GM19035 (cell line): Measurements from ENCODE around the gene SYDE2.
A peak's percentile ranks its signal among the peaks of the same experiment; 100 is the strongest.
"Not testable (repeated sequence)": the region's sequence is repeated elsewhere in the genome, so short reads cannot be mapped to it uniquely, and the experiment has no call there.

Source experiments
- ATAC-seq: cut with Tn5 transposase; IDR thresholded peaks from one replicate; pipeline ENCODE4 v1.9.1; 2021; ENCODE audit not compliant: unreplicated experiment

Gene SYDE2

DNA sequence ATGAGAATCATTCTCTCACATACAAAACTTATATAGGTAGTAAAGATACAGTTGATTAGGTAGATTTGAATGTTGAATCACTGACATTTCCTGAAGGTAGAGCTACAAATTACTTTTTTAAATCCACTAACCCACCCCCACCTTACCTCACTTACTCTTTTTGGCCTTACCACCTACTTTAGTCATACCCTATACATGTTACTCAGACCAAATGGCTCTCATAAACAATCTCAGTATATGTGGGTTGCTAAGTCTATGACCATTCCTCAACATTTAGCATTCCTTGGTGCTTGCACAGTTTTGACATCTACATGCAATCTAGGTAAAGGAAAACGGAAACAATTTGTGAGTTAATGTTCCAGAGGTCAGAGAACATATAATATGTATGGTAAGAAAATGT is 26.3 kb downstream of the SYDE2 start:
- no peak for ATAC-seq

DNA sequence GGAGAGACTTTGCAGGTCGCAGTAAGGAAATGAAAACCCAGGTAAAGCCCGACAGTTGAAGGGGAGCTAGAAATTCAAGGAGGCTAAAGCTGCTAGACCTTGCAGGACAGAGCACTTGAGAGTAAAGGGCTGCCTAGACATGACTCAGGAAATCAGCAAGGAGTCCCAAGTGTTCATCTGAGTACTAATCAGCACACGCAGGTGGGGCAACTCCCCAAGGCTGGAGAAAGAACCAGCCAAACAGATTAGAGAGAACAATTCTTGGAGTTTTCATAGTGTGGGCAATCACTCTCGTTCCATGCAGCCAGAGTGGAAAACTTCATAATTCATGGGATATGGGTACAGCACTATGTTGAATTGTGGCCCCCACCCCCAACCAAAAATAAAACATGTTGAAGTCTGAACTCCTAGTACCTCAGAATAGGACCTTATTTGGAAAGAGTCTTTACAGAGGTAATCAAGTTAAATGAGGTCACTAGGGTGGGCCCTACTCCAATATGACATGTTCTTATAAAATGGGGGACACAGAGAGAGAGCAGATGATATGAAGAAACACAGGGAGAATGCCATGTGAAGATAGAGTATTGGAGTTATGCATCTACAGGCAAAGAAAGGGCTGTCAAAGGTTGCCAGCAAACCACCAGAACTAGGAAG is 28.0 kb downstream of the SYDE2 start:
- no peak for ATAC-seq

- no peak for ATAC-seq
Observed at GRCh38 chr1:85171721-85172120, 29.1 kb downstream of the SYDE2 start.

DNA sequence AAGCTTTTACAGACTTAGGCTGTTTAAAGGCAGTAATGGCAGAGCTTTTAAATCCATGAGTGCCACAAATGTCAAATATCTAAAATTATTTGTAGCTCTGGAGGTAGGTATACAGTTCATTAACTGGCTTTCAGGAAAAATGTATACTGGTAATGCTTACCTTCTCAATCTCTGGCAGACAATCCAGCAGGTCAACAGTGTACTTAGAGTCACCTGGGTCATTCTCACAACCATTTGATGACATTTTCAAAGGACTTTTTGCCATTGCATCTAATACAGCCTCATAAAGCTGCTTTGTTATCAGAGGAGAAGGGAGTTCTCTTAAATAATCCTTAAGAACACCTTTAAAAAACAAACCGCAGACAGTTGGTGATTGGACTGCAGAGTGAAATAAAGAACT is 31.9 kb downstream of the SYDE2 start:
- no peak for ATAC-seq

GRCh38 chr1:85166351-85166750 is 34.5 kb downstream of the SYDE2 start:
- no peak for ATAC-seq

DNA sequence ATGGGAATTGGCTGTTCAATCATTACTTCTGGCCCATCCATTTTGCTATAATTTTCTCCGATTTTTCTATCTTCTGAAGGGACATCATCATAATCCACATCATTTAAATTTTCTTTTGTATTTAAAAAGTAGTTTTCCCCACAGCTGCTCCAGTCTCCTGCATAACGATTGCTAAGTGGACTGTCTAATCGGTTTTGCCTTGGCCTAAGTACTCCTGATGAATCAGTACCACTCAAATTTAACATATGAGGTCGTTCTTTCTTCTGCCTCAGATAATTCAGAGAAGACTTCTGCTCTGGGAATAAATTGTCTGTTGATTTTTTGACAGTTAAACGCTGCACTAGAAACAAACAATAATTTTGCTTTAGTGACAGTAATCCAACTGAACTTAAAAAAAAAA is 41.9 kb downstream of the SYDE2 start:
- ATAC-seq, result no peak

DNA sequence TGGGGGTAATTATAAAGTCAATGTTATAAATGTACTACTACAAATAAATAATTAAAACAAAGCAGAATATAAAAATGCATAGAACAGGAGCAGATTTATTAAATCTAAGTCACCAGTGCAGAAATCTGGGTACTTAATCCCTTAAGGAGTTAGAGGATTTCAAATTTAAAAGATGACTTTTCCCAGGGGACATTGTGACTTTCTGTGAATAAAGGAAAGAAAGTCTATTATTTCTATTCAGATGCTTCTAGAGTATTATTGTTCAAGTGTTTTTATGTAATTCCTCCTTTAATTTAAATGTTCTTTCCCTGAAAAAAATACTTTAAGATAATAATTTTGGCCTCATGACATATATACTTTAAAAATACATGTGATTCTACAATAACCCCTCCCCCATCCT is 43.4 kb downstream of the SYDE2 start:
- ATAC-seq, result no peak

DNA sequence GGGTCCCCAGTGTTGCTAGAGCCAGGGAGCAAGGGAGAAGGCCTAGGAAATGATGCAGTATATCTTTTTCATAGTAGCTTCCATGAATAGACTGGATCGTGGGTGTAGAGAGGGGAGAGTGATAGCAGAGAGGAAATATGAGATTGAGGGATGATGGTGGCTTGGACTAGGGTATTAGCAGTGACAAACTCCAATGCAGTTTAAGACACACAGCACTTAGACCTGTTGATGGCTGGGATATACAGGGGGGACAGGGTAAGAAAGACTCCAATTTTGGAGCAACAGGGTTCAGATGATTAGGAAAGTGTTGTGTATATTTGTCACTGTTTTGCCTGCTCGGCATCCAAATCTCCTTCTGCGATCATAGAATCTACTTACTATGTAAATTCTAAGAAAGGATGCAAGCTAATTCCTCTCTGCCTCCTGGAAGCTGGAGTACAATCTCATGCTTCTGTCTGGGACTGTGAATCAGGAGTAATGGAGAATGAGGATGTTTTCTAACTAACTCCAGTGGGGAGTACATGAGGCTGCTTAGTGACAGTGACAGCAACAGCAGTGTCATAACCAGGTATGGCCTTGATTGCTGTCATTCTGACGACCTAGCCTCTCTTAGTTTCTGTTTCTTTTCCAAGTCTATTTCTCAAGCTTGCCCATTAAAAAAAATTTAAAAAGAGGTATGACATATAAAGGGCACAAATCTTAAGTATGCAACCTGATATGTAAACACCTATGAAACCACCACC is 47.5 kb downstream of the SYDE2 start:
- peak; percentile 75 for ATAC-seq

DNA sequence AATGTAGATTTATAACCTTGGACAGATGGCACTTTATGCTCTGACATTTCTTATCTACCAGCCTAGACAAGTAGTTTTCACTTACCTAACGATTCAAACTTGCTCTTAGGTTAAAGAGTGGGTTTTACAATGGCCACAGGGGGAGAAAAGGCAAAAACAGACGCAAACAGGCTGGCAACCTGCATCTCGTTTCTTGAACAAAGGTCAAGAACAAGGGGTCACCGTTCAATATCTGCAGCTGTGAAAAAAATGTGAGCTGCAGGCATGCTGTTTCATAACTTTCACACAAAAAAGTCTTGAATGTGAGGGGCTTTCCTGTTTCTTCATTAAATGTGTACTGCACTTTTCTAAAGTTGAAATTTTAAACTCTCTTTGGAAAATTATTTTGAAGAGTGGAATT is 49.4 kb downstream of the SYDE2 start:
- no peak for ATAC-seq

- ATAC-seq, result no peak
Observed at GRCh38 chr1:85149805-85150204, 51.0 kb downstream of the SYDE2 start.

GRCh38 chr1:85148524-85149250 is 52.1 kb downstream of the SYDE2 start:
- ATAC-seq, result peak; percentile 84

- no peak for ATAC-seq
Observed at GRCh38 chr1:85146972-85147359, 53.9 kb downstream of the SYDE2 start.

DNA sequence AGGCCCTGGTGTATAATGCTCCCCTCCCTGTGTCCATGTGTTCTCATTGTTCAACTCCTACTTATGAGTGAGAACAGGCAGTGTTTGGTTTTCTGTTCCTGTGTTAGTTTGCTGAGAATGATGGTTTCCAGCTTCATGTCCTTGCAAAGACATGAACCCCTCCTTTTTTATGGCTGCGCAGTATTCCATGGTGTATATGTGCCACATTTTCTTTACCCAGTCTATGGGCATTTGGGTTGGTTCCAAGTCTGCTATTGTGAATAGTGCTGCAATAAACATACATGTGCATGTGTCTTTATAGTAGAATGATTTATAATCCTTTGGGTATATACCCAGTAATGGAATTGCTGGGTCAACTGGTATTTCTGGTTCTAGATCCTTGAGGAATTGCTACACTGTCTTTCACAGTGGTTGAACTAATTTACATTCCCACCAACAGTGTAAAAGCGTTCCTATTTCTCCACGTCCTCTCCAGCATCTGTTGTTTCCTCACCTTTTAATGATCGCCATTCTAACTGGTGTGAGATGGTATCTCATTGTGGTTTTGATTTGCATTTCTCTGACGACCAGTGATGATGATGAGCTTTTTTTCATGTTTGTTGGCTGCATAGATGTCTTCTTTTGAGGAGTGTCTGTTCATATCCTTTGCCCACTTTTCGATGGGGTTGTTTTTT is 54.4 kb downstream of the SYDE2 start:
- not testable (repeated sequence) for ATAC-seq

DNA sequence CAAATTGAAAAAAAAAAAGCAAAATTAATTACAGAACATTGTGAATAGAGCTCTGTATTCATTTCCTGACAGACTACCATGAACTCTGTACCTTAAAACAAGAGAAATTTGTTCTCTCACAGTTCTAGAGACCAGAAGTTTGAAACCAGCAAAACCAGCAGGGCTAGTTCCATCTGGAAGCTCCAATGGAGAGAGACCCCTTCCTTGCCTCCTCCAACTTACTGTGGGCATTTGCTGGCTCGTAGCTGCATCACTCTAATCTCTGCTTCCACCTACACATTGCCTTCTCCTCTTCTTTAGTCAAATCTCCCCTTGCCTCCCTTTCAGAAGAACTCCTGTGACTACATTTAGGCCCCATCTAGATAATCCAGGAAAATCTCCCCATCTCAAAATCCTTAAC is 56.5 kb downstream of the SYDE2 start:
- ATAC-seq, result no peak

DNA sequence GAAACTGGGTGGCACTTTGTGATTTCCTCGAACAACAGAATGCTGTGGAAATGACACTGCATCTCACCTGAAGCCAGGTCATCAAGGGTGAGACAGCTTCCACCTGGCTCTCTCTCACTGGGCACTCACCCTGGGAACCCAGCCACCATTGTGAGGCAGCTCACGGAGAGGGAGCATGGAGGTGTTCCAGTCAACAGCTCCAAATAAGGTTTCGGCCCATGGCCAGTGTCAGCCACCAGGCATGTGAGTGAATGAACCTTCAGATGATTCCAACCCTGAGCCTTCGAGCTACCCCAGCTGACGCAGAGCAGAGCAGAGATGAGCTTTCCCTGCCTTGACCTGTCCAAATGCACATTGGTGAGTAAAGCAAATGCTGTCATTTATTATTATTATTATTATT is 58.1 kb downstream of the SYDE2 start:
- no peak for ATAC-seq

DNA sequence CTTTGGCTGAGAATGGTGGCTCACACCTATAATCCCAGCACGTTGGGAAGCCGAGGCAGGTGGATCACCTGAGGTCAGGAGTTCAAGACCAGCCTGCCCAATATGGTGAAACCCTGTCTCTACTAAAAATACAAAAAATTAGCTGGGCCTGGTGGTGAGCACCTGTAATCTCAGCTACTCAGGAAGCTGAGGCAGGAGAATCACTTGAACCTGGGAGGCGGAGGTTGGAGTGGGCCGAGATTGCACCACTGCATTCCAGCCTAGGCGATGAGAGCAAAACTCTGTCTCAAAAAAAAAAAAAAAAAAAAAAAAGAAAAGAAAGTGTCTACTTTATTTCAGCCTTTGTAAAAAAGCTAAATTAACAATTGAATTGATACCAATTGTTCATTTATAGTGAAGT is 62.4 kb downstream of the SYDE2 start:
- not testable (repeated sequence) for ATAC-seq

DNA sequence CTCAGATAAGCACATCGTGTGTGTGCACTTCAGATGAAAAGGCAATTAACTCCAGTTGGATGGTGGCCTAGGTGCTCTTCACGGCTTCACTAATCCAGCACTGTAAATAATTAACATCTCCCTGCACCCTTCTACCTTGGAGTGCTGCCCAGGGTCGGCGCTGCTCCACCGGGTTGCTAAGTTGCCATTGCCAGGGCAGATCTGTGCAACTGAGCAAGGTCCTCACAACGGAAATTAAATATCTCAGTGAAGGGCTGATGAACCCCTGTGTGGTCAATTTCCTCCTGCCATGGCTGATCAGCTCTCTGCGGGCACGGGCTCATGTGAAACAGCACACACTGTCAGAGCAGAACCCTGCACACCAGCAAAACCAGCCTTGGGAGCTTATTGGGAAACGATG is 63.2 kb downstream of the SYDE2 start:
- no peak for ATAC-seq

DNA sequence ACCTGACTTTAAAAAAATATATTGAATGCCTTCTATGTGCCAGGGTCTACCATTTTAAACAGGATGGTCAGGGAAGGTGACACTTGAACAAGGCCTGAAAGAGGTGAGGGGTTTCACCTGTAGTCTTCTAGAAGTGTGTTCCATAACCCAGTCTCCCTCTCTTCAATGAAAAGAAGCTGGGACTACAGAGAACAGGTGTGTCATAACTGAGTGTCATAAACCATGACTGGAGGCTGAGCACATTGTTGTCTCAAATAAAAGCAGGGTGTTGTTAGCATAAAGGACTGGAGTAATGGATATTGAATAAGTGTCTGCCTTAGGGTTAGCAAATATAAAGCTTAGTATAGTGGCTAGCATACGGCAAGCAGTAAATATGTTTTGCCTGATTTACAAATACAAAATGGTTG is 65.4 kb downstream of the SYDE2 start:
- ATAC-seq, result no peak

GRCh38 chr1:85134583-85135391 is 66.0 kb downstream of the SYDE2 start:
- ATAC-seq, result no peak

DNA sequence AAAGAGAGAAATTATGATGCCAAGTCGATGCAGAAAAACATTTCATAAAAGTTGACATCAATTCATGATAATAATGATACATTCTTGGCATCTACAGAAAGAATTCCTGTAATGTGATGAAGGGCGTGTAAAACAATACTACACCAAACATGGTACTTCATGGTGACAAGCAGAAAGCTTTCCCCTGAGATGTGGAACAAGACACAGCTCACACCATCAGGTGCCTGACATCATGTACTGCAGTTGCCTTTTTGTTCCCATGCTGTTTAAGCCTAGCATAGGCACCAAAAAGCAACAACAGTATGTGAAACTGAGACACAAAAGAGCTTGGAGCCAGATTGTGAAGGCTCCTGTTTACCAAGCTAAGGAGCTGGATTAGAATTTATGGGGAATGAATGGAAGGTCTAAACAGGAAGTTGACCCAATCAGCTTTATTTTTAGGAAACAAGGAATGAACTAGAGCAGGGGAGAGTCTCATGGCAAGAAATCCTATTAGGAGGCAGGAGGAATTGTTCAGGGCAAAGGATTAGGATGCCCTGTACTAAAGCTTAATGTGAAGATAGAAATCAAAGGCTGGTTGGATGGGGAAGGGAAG is 67.2 kb downstream of the SYDE2 start:
- ATAC-seq, result no peak
